Stimulated activated CD4-positive, alpha-beta T cell treated with anti-CD3 and anti-CD28 coated beads, Interleukin-12 subunit alpha, Interleukin-12 subunit beta, amount 100 ng/mL, for 48 hours (primary cell): ENCODE measurements around the gene MAGEA2B.
"Not testable (repeated sequence)": the region's sequence is repeated elsewhere in the genome, so short reads cannot be mapped to it uniquely, and the experiment has no call there.

ENCODE experiments used
- DNase-seq, 3 donors: peaks; one replicate each; pipeline ENCODE4 v3.0.0-alpha.2; 2020; ENCODE audit warnings: low read depth in 2 of 3, low spot score in 1 of 3

MAGEA2B gene, protein sequence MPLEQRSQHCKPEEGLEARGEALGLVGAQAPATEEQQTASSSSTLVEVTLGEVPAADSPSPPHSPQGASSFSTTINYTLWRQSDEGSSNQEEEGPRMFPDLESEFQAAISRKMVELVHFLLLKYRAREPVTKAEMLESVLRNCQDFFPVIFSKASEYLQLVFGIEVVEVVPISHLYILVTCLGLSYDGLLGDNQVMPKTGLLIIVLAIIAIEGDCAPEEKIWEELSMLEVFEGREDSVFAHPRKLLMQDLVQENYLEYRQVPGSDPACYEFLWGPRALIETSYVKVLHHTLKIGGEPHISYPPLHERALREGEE

DNA sequence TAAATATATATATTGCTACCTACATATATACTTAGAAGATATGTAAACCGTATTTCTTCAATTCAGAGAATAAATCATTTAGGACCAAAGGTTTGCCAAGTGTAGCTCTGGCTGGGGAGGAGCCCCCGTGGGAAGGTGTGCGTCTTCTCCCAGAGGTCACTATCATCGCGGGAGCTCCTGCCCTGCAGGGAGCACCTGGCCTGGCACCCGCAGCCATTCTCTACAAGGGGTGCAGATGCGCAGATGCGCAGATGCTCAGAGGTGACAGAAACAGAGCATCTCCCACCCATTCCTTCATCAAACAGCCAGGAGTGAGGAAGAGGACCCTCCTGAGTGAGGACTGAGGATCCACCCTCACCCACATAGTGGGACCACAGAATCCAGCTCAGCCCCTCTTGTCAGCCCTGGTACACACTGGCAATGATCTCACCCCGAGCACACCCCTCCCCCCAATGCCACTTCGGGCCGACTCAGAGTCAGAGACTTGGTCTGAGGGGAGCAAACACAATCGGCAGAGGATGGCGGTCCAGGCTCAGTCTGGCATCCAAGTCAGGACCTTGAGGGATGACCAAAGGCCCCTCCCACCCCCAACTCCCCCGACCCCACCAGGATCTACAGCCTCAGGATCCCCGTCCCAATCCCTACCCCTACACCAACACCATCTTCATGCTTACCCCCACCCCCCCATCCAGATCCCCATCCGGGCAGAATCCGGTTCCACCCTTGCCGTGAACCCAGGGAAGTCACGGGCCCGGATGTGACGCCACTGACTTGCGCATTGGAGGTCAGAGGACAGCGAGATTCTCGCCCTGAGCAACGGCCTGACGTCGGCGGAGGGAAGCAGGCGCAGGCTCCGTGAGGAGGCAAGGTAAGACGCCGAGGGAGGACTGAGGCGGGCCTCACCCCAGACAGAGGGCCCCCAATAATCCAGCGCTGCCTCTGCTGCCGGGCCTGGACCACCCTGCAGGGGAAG lies at the start of gene MAGEA2B:
Gene MAGEA2B (plus strand): TSS at position 814 of the 973 bp plus-strand sequence. CDS start 2,479 bp downstream, outside the sequence.
- not testable (repeated sequence) for DNase-seq

DNA sequence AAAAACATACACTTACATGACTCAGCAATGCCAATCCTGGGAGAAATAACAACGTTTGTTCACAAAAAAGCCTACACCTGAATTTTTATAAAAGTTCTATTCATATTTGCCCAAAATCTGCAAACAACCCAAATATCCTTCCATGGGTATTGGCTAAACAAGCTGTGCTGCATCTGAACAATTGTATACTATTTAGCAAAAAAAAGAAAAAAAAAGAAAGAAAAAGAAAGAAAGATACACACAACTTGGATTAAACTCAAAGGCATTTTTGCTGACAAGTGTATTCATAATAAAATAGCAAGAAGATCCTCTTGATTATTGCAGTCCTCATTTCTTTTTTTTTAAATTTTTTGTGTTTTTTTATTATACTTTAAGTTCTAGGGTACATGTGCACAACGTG lies 40.3 kb upstream of the MAGEA2B start:
- no peak for DNase-seq

DNA sequence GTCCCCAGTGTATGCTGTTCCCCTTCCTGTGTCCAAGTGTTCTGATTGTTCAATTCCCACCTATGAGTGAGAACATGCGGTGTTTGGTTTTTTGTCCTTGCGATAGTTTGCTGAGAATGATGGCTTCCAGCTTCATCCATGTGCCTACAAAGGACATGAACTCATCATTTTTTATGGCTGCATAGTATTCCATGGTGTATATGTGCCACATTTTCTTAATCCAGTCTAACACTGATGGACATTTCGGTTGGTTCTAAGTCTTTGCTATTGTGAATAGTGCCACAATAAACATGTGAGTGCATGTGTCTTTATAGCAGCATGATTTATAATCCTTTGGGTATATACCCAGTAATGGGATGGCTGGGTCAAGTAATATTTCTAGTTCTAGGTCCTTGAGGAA lies 39.8 kb upstream of the MAGEA2B start:
- DNase-seq = not testable (repeated sequence)

DNA sequence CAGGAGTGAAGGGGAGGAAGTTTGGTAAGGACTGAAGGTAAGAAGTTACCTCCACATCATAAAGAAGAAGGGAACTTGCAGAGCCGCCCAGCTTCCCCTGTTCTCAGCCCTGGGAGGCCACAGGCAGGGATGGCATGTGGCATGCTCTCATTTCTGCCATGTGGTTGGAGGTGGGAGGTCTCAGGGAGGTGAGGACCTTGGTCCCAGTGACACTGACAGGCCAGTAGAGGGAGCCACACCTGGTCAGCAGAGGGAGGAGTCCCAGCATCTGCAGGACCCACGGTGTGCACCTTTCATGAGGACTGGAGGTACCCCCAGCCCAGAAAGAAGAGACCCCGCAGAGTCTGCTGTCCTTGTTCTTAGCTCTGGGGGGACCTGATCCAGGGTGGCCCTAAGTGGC lies 33.4 kb upstream of the MAGEA2B start:
- DNase-seq = not testable (repeated sequence)

DNA sequence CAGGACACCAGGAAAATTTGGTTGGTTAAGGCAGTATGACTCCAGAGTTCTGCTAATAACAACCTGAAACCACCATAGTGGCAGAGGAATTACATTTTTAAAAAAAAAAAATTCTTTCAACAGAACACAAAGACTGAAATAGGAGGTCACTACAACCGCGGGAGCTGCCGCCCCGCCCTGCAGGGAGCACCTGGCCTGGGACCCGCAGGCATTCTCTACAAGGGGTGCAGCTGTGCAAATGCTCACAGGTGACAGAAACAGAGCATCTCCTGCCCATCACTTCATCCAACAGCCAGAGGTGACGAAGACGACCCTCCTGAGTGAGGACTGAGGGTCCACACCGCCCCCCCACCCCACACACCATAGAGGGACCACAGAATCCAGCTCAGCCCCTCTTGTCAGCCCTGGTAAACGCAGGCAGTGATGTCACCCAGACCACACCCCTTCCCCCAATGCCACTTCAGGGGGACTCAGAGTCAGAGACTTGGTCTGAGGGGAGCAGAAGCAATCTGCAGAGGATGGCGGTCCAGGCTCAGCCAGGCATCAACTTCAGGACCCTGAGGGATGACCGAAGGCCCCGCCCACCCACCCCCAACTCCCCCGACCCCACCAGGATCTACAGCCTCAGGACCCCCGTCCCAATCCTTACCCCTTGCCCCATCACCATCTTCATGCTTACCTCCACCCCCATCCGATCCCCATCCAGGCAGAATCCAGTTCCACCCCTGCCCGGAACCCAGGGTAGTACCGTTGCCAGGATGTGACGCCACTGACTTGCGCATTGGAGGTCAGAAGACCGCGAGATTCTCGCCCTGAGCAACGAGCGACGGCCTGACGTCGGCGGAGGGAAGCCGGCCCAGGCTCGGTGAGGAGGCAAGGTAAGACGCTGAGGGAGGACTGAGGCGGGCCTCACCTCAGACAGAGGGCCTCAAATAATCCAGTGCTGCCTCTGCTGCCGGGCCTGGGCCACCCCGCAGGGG lies 16.2 kb upstream of the MAGEA2B start, which contains the start of gene MAGEA3:
Gene MAGEA3 (plus strand): TSS at position 843 of the 980 bp plus-strand sequence. CDS start 2,039 bp downstream, outside the sequence.
- not testable (repeated sequence) for DNase-seq

DNA sequence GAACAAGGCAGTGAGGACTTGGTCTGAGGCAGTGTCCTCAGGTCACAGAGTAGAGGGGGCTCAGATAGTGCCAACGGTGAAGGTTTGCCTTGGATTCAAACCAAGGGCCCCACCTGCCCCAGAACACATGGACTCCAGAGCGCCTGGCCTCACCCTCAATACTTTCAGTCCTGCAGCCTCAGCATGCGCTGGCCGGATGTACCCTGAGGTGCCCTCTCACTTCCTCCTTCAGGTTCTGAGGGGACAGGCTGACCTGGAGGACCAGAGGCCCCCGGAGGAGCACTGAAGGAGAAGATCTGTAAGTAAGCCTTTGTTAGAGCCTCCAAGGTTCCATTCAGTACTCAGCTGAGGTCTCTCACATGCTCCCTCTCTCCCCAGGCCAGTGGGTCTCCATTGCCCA lies 14.0 kb upstream of the MAGEA2B start:
- not testable (repeated sequence) for DNase-seq

DNA sequence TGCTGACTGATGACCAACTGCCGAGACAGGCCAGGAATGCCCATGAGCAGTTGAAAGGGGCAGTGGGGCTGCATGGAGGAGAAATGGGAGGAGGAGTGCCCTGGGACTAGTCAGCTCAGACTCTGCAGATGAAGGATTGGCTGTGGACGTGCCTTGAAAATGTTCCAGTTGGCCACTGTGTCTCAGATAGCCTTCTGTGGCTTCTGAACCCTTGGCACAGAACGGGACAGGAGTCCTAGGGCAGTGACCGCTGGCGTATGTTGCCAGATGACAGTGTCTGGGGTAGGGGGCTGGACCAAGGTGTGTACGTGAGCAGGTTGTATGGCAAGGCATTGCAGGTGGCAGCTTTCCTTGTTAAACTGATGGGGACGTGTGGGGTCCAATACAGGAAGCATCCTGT lies 7.9 kb upstream of the MAGEA2B start:
- DNase-seq = not testable (repeated sequence)

DNA sequence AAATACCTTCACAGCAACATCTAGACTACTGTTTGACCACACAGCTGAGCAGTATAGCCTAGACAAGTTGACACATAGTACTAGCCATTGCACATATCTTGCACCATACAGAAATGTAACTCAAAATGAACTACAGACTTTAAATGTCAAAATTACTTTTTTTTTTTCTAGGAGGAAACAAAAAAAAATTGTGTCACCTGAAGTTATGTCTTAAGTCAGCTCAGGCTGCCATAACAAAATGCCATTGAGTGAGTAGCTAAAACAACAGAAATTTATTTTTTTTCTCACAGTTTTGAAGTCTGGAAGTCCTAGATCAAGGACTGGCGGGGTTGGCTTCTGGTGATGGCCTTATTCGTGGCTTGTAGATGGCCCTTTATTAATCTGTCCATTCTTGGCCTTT lies 5.3 kb upstream of the MAGEA2B start, which contains the start of gene CSAG2:
Gene CSAG2 (minus strand): TSS at position 101 of the 400 bp plus-strand sequence. CDS start 161 bp downstream, outside the sequence.
- not testable (repeated sequence) for DNase-seq

DNA sequence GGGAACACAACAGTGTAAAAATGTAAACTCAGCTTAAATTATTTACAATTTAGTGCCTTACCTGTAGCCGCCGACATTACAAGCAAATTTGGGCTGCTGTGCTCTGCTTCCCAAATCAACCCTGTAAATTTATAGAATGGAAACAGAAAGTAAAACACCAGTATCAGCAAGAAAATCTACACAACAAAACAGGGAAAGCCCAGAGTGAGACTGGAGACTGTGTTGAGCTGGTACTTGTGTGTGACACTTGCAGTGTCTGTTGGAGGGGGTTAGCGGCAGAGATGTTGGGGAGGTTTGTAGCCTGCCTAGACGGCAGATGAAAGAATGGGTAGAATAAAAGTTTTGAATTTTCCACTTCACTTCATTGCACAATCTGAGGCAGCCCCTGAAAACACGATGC lies 1.2 kb upstream of the MAGEA2B start:
- DNase-seq = not testable (repeated sequence)

DNA sequence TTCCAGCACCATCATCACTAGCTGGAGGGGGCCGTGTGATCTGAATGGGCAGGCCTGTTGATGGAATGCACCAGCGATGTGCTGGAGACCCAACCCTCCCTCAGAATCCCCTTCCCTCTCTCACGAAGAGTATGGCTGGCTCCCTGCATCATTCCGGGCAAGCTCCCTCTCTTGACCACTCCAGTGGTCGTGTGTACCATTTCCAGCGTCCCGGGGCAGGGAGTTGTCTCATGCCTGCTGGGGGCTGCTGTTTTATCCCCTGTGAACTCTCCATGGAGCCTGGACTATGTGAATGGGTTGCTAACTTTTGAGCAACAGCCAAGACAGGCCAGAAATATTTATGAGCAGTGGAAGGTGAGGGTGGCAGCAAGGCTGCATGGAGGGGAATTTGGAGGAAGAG lies 11.0 kb downstream of the MAGEA2B start:
- no peak for DNase-seq

DNA sequence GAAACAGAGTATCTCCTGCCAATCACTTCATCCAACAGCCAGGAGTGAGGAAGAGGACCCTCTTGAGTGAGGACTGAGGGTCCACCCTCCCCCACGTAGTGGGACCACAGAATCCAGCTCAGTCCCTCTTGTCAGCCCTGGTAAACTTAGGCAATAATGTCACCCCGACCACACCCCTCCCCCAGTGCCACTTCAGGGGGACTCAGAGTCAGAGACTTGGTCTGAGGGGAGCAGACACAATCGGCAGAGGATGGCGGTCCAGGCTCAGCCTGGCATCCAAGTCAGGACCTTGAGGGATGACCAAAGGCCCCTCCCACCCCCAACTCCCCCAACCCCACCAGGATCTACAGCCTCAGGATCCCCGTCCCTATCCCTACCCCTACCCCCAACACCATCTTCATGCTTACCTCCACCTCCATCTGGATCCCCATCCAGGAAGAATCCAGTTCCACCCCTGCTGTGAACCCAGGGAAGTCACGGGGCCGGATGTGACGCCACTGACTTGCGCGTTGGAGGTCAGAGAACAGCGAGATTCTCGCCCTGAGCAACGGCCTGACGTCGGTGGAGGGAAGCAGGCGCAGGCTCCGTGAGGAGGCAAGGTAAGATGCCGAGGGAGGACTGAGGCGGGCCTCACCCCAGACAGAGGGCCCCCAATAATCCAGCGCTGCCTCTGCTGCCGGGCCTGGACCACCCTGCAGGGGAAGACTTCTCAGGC lies 19.0 kb downstream of the MAGEA2B start, which contains the start of the genes CSAG1 and MAGEA12:
Gene CSAG1 (minus strand): TSS at position 461 of the 715 bp plus-strand sequence. CDS start 1,261 bp downstream, outside the sequence.
Gene MAGEA12 (plus strand): TSS at position 497 of the 715 bp plus-strand sequence. CDS start 2,405 bp downstream, outside the sequence.
- DNase-seq = no peak

DNA sequence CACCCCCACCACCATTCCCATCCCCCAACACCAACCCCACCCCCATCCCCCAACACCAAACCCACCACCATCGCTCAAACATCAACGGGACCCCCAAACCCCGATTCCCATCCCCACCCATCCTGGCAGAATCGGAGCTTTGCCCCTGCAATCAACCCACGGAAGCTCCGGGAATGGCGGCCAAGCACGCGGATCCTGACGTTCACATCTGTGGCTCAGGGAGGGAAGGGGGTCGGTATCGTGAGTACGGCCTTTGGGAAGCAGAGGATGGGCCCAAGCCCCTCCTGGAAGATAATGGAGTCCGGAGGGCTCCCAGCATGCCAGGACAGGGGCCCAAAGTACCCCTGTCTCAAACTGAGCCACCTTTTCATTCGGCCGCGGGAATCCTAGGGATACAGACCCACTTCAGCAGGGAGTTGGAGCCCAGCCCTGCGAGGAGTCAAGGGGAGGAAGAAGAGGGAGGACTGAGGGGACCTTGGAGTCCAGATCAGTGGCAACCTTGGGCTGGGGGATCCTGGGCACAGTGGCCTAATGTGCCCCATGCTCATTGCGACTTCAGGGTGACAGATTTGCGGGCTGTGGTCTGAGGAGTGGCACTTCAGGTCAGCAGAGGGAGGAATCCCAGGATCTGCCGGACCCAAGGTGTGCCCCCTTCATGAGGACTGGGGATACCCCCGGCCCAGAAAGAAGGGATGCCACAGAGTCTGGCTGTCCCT lies 19.9 kb downstream of the MAGEA2B start:
- DNase-seq = not testable (repeated sequence)

DNA sequence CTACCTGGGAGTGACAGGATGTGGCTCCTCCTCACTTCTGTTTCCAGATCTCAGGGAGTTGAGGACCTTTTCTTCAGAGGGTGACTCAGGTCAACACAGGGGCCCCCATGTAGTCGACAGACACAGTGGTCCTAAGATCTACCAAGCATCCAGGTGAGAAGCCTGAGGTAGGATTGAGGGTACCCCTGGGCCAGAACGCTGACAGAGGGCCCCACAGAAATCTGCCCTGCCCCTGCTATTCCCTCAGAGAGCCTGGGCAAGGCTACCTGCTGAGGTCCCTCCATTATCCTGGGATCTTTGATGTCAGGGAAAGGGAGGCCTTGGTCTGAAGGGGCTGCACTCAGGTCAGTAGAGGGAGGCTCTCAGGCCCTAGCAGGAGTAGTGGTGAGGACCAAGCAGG lies 20.7 kb downstream of the MAGEA2B start:
- no peak for DNase-seq

DNA sequence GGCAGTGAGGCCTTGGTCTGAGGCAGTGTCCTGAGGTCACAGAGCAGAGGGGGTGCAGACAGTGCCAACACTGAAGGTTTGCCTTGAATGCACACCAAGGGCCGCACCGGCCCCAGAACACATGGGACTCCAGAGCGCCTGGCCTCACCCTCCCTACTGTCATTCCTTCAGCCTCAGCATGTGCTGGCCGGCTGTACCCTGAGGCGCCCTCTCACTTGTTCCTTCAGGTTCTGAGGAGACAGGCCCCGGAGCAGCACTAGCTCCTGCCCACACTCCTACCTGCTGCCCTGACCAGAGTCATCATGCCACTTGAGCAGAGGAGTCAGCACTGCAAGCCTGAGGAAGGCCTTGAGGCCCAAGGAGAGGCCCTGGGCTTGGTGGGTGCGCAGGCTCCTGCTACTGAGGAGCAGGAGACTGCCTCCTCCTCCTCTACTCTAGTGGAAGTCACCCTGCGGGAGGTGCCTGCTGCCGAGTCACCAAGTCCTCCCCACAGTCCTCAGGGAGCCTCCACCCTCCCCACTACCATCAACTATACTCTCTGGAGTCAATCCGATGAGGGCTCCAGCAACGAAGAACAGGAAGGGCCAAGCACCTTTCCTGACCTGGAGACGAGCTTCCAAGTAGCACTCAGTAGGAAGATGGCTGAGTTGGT lies 21.6 kb downstream of the MAGEA2B start:
- no peak for DNase-seq

DNA sequence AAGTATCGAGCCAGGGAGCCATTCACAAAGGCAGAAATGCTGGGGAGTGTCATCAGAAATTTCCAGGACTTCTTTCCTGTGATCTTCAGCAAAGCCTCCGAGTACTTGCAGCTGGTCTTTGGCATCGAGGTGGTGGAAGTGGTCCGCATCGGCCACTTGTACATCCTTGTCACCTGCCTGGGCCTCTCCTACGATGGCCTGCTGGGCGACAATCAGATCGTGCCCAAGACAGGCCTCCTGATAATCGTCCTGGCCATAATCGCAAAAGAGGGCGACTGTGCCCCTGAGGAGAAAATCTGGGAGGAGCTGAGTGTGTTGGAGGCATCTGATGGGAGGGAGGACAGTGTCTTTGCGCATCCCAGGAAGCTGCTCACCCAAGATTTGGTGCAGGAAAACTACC lies 22.1 kb downstream of the MAGEA2B start:
- not testable (repeated sequence) for DNase-seq

DNA sequence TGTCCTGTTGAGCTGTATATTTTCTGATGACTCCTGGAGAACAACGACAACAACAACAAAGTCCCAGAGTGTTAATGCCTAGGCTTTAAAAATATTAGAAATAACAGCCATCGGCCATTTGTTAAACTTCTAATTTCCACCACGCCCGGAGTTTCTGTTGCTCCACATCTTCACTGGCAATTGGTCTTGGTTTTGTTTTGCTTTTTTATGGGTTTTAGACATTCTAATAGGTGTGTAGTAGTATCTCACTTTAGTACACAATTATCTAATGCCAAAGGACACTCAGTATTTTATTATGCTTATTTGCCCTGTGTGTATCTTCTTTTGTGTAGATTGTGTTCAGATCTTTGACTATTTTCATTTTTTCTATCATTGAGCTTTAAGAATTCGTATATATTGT lies 24.1 kb downstream of the MAGEA2B start:
- DNase-seq = no peak

DNA sequence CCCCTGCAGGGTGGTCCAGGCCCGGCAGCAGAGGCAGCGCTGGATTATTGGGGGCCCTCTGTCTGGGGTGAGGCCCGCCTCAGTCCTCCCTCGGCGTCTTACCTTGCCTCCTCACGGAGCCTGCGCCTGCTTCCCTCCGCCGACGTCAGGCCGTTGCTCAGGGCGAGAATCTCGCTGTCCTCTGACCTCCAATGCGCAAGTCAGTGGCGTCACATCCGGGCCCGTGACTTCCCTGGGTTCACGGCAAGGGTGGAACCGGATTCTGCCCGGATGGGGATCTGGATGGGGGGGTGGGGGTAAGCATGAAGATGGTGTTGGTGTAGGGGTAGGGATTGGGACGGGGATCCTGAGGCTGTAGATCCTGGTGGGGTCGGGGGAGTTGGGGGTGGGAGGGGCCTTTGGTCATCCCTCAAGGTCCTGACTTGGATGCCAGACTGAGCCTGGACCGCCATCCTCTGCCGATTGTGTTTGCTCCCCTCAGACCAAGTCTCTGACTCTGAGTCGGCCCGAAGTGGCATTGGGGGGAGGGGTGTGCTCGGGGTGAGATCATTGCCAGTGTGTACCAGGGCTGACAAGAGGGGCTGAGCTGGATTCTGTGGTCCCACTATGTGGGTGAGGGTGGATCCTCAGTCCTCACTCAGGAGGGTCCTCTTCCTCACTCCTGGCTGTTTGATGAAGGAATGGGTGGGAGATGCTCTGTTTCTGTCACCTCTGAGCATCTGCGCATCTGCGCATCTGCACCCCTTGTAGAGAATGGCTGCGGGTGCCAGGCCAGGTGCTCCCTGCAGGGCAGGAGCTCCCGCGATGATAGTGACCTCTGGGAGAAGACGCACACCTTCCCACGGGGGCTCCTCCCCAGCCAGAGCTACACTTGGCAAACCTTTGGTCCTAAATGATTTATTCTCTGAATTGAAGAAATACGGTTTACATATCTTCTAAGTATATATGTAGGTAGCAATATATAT lies 39.5 kb downstream of the MAGEA2B start, which contains the start of gene MAGEA2:
Gene MAGEA2 (minus strand): TSS at position 157 of the 965 bp plus-strand sequence. CDS start 2,479 bp downstream, outside the sequence.
- DNase-seq = not testable (repeated sequence)
